GM12873 (cell line): Measurements from ENCODE around the gene ZNF776.

Experiments
- CTCF ChIP-seq: IDR thresholded peaks from 2 replicates; pipeline ENCODE4 v1.5.1; 2012; ENCODE audit warnings: low read depth, mild to moderate bottlenecking, moderate library complexity, low read length, control low read depth; ENCODE audit not compliant: insufficient read depth; ENCODE audit errors: missing control alignments

Gene ZNF776

GRCh38 chr19:57757941-57758340, 11.3 kb downstream of the ZNF776 start:
- no peak for TF ChIP-seq CTCF

- TF ChIP-seq CTCF, result no peak
Observed at GRCh38 chr19:57759096-57759495, 12.5 kb downstream of the ZNF776 start.

GRCh38 chr19:57769345-57770131, 22.9 kb downstream of the ZNF776 start, which contains the start of gene ZNF586:
ZNF586 (plus strand) TSS chr19:57769676; CDS start chr19:57769843, 167 bp downstream.
- TF ChIP-seq CTCF, result no peak

- TF ChIP-seq CTCF, result no peak
Observed at GRCh38 chr19:57771417-57771816, 24.8 kb downstream of the ZNF776 start.

GRCh38 chr19:57773488-57773887, 26.9 kb downstream of the ZNF776 start:
- no peak for TF ChIP-seq CTCF

- no peak for TF ChIP-seq CTCF
Observed at GRCh38 chr19:57776764-57777296, 30.2 kb downstream of the ZNF776 start.

GRCh38 chr19:57778336-57778735, 31.7 kb downstream of the ZNF776 start:
- no peak for TF ChIP-seq CTCF
